Heart left ventricle (tissue), 16 donors: ENCODE measurements around the gene WDR6. TPM values are rescaled to one million over a fixed set of nuclear protein-coding genes. Genes with fewer than 3 reads are reported as not detected.

ENCODE experiments used
- ATAC-seq, 4 donors: fragments of 200-7000 bp; cut with Tn5 transposase; one replicate each; pipeline ENCODE4 v1.9.1; 2020 to 2022; ENCODE audit warnings: moderate library complexity in 4 of 4, mild to moderate bottlenecking in 3 of 4, moderate number of reproducible peaks in 1 of 4
- DNase-seq, 5 donors: peaks; one replicate each; pipeline ENCODE4 v3.0.0-alpha.2; 2020
- H3K27ac ChIP-seq, 12 donors: fragments of 200-600 bp; sonication (generic) in 4 of 12; one replicate each; pipeline versions ENCODE4 v1.5.0 to v1.8.0; 2016 to 2022; ENCODE audit warnings: mild to moderate bottlenecking in 2 of 12
- H3K27me3 ChIP-seq, 9 donors: fragments of 200-600 bp; sonication (generic) in 2 of 9; one replicate each; pipeline versions ENCODE4 v1.5.1 to v1.8.0; 2016 to 2022; ENCODE audit warnings: mild to moderate bottlenecking in 3 of 9
- H3K36me3 ChIP-seq, 9 donors: fragments of 200-600 bp; sonication (generic) in 2 of 9; one replicate each; pipeline versions ENCODE4 v1.5.0 to v1.8.0; 2018 to 2022; ENCODE audit warnings: mild to moderate bottlenecking in 2 of 9
- H3K4me1 ChIP-seq, 12 donors: fragments of 200-600 bp; sonication (generic) in 4 of 12; one replicate each; pipeline versions ENCODE4 v1.5.0 to v1.8.0; 2016 to 2022; ENCODE audit warnings: mild to moderate bottlenecking in 3 of 12
- H3K4me3 ChIP-seq, 12 donors: fragments of 200-600 bp; sonication (generic) in 4 of 12; one replicate each; pipeline versions ENCODE4 v1.5.0 to v1.8.0; 2017 to 2022; ENCODE audit warnings: mild to moderate bottlenecking in 9 of 12, moderate library complexity in 4 of 12
- H3K9me3 ChIP-seq, 12 donors: fragments of 200-600 bp; sonication (generic) in 4 of 12; one replicate each; pipeline versions ENCODE4 v1.5.0 to v1.8.0; 2016 to 2022; ENCODE audit warnings: mild to moderate bottlenecking in 1 of 12
- CTCF ChIP-seq, 12 donors: fragments of 200-600 bp; sonication (generic) in 4 of 12; IDR thresholded peaks; one replicate each; pipeline versions ENCODE4 v1.5.0 to v1.8.0; 2018 to 2022; ENCODE audit warnings: antibody characterized with exemption in 12 of 12, mild to moderate bottlenecking in 5 of 12
- POLR2A ChIP-seq, 2 donors: fragments of 450-650 bp; IDR thresholded peaks; one replicate each; pipeline ENCODE4 v1.6.1; 2017; ENCODE audit warnings: antibody characterized with exemption in 2 of 2, mild to moderate bottlenecking in 2 of 2, moderate library complexity in 2 of 2
- WGBS, 4 donors: extraction: QIAGEN DNeasy Blood & Tissue Kit in 2 of 4; methylation state at CpG; one replicate each; pipeline versions ENCODE4 v1.1.5 to v1.1.7; 2013 to 2018; 5-methylcytosine and 5-hydroxymethylcytosine counted together
- intact Hi-C, 10 donors: fragments of 100-400 bp; cut with DNase I; formaldehyde crosslinking; loops; one replicate each; pipeline versions ENCODE4 v1.11.1 to v1.14.2; 2022
- microRNA counts, 2 donors: library from miRNA; unstranded; fragments of <30 nt; microRNA quantifications; one replicate each; lab custom pipeline; 2016
- microRNA-seq, 4 donors: library from miRNA; unstranded; fragments of <30 nt; microRNA quantifications; one replicate each; pipeline versions ENCODE4 to v1.2.0, GENCODE V29; 2017 to 2020
- polyA plus RNA-seq, 2 donors: library from polyadenylated mRNA; stranded (reverse); fragments of 200-250 nt; gene quantifications; one replicate each; pipeline ENCODE4 v1.2.3, GENCODE V29; 2013
- total RNA-seq, 9 donors: library from RNA; depleted of rRNA in 2 of 9; stranded (reverse); fragments of >200 nt in 2 of 9; fragmentation: NEBNext Ultra II Directional in 3 of 9; extraction: Animal tissue kit (Norgen Biotek cat#: 25700) in 3 of 9; gene quantifications; one replicate each; pipeline versions ENCODE4 v1.1.0 to v1.2.4, GENCODE V29; 2016 to 2023
- donor health status: ischemic (EF 13 %, LVEDD 7.1; RV severe dilation, severe dysfunction).
- donor health status: healthy with polysubstance abuse.
- donor health status: DM: no; HTN: yes; CAD: no.
- donor health status: DM: no; HTN: no; CAD: no.
- donor health status: ischemic (EF 25% LVEDD 6.9; RV normal size, moderate dysfunction).
- donor health status: ischemic (EF 25% LVEDD 5.7; RV mildly dilated, moderate dysfunction).
- donor health status: healthy.
- donor health status: DM: yes; HTN: yes; CAD: no.
- donor health status: ischemic (EF 35%, LVEDD 5.7; RV mildly dilated, moderate dysfunction).
- donor health status: nonischemic (EF 11% LVEDD 7.7; RV severe dilation, severe dysfunction).
- donor health status: DM: yes; HTN: yes; CAD: no.
- donor health status: PGD.
- donor health status: ischemic (EF 29% LVEDD 5.4; RV normal size, mild dysfunction).
- donor health status: nonischemic (EF 23%, LVEDD 6.1; RV moderate dilation, normal function).

The WDR6 gene
- total and polyA plus RNA-seq, 11 donors: 56.2 to 91.2 (median 77.9) TPM

GRCh38 chr3:49058011-49058410 is 50.8 kb downstream of the WDR6 start:
- H3K36me3 ChIP-seq: peaks cover 3 to 94% (median 76%) of the 10 kb centered on the region in 9 donors
- ATAC-seq: no peak

More at GRCh38 chr3:49058011-49058410, 50.8 kb downstream of the WDR6 start:
- Histone ChIP-seq H3K4me3 (no peak overlapping the region), H3K4me1 (no peaks in the 10 kb centered on the region), H3K27me3 (no peaks in the 10 kb centered on the region), H3K27ac (no peak overlapping the region), H3K9me3 (no peaks in the 10 kb centered on the region)
- 71 to 90% (median 78%) methylated on average over 7 of the region's 7 CpGs for WGBS, 4 donors
- intact Hi-C loops: no loop called here
- no peak for DNase-seq
- TF ChIP-seq CTCF (IDR thresholded peaks at IDR 0.05): no peak
- TF ChIP-seq POLR2A (IDR thresholded peaks at IDR 0.05): no peak

MicroRNAs within 50 kb of the gene (microRNA counts, 767-probe panel; counts per million panel counts)
- 5,017 to 5,181 counts per million in 2 donors for microRNA hsa-miR-191-5p (lab: Ali Mortazavi, UCI)
- microRNA hsa-miR-425-5p (lab: Ali Mortazavi, UCI): 71.6 to 573 counts per million in 2 donors

Small RNA genes lying within 50 kb of the gene (microRNA-seq; reads per million reads assigned to microRNA genes)
- gene MIR191 (2,538 to 8,988 (median 5,805) reads per million in 4 donors), gene MIR425 (810 to 1,044 (median 895) reads per million in 4 donors)

Other genes starting within 250 kb of the WDR6 start
- 10 to 100 TPM; 33.2 to 71.6 (median 44.9) TPM for gene PRKAR2A, start 159.5 kb upstream of the WDR6 start, total RNA-seq
- gene PRKAR2A, start 159.5 kb upstream of the WDR6 start, polyA plus RNA-seq: 10 to 100 TPM; 10.6 to 35.8 TPM
- 100 to 1,000 TPM in 2 of 9 donors, 10 to 100 TPM in 7; 44.6 to 176 (median 69.5) TPM for gene SLC25A20, start 108.5 kb upstream of the WDR6 start, total RNA-seq
- gene SLC25A20, start 108.5 kb upstream of the WDR6 start, polyA plus RNA-seq: 10 to 100 TPM; 50.5 to 65.7 TPM
- gene ARIH2, start 88.5 kb upstream of the WDR6 start, total RNA-seq: 100 to 1,000 TPM in 8 of 9 donors, 10 to 100 TPM in 1; 87.7 to 223 (median 126) TPM
- gene ARIH2, start 88.5 kb upstream of the WDR6 start, polyA plus RNA-seq: 10 to 100 TPM; 77.6 to 79.3 TPM
- 10 to 100 TPM; 22.1 to 42.7 (median 34.0) TPM for gene P4HTM, start 17.1 kb upstream of the WDR6 start, total RNA-seq
- gene P4HTM, start 17.1 kb upstream of the WDR6 start, polyA plus RNA-seq: 10 to 100 TPM; 19.0 to 27.0 TPM
- 10 to 100 TPM in 8 of 9 donors, 1 to 10 TPM in 1; 8.1 to 24.7 (median 14.9) TPM for gene DALRD3, start 11.2 kb downstream of the WDR6 start, total RNA-seq
- 10 to 100 TPM in 1 of 2 donors, 1 to 10 TPM in 1; 6.8 to 13.3 TPM for gene DALRD3, start 11.2 kb downstream of the WDR6 start, polyA plus RNA-seq
- 100 to 1,000 TPM; 140 to 308 (median 160) TPM for gene NDUFAF3, start 14.7 kb downstream of the WDR6 start, total RNA-seq
- 100 to 1,000 TPM; 119 to 273 TPM for gene NDUFAF3, start 14.7 kb downstream of the WDR6 start, polyA plus RNA-seq
- gene IMPDH2, start 22.0 kb downstream of the WDR6 start, total RNA-seq: 10 to 100 TPM; 43.9 to 87.8 (median 55.4) TPM
- gene IMPDH2, start 22.0 kb downstream of the WDR6 start, polyA plus RNA-seq: 100 to 1,000 TPM in 1 of 2 donors, 10 to 100 TPM in 1; 35.9 to 116 TPM
- gene QRICH1, start 86.7 kb downstream of the WDR6 start, total RNA-seq: 10 to 100 TPM; 44.6 to 91.6 (median 55.5) TPM
- 10 to 100 TPM; 20.0 to 31.2 TPM for gene QRICH1, start 86.7 kb downstream of the WDR6 start, polyA plus RNA-seq
- gene QARS1, start 97.4 kb downstream of the WDR6 start, total RNA-seq: 100 to 1,000 TPM; 145 to 221 (median 194) TPM
- 100 to 1,000 TPM; 177 to 197 TPM for gene QARS1, start 97.4 kb downstream of the WDR6 start, polyA plus RNA-seq
- gene USP19, start 113.4 kb downstream of the WDR6 start, total RNA-seq: 10 to 100 TPM; 47.9 to 90.3 (median 63.1) TPM
- gene USP19, start 113.4 kb downstream of the WDR6 start, polyA plus RNA-seq: 10 to 100 TPM; 19.2 to 34.7 TPM
- 1,000 to 10,000 TPM in 2 of 9 donors, 100 to 1,000 TPM in 7; 488 to 1,265 (median 769) TPM for gene LAMB2, start 125.7 kb downstream of the WDR6 start, total RNA-seq
- 100 to 1,000 TPM; 290 to 836 TPM for gene LAMB2, start 125.7 kb downstream of the WDR6 start, polyA plus RNA-seq
- 10 to 100 TPM in 7 of 9 donors, 1 to 10 TPM in 2; 9.7 to 24.0 (median 14.6) TPM for gene CCDC71, start 158.9 kb downstream of the WDR6 start, total RNA-seq
- 10 to 100 TPM in 1 of 2 donors, 1 to 10 TPM in 1; 9.8 to 17.7 TPM for gene CCDC71, start 158.9 kb downstream of the WDR6 start, polyA plus RNA-seq
- 100 to 1,000 TPM in 7 of 9 donors, 10 to 100 TPM in 2; 96.9 to 138 (median 112) TPM for gene KLHDC8B, start 164.2 kb downstream of the WDR6 start, total RNA-seq
- 100 to 1,000 TPM in 1 of 2 donors, 10 to 100 TPM in 1; 66.3 to 134 TPM for gene KLHDC8B, start 164.2 kb downstream of the WDR6 start, polyA plus RNA-seq